SHP77 treated with DMSO at 0.1 percent for 48 hours (cell line): ENCODE results near the gene N4BP3.

Experiments
- DNase-seq: peaks from one replicate; lab custom pipeline; 2025; lab: John Stamatoyannopoulos, UW

Gene N4BP3

GRCh38 chr5:178147406-178147805 lies 34.1 kb downstream of the N4BP3 start:
- DNase-seq = no peak

DNA sequence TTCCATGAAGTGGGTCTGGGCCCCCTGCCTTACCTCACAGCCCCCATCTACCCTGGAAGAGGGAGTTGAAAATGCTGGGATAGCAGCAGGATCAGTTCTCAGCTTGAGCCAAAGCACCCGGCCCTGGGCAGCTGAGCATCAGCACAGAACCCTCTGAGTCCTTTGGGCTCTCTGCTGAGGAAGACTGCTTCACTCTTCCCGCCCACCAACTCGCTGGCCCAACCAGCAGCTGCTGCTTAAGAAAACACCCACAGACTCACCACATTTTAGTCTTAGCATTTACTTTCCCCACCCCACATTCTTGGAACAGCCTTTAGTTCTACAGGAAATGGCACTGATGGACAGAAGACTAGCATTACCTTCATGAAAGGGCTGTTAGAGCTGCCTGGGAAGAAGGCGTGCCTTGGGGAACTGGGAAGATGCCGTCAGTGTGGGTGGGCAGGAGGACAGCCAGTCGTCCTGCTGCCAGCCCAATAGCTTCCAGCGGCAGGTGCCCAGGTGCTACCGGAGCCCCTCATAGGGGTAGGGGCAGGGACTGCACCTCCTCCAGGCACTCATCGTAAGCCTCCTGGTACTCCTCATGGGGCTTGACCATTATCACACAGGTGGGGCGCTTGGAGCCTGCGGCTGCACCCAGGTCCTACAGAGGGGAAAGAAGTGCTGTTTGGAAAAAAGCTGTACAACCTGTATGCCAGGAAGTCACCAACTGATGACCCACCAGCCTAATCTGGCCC lies 36.0 kb downstream of the N4BP3 start:
- DNase-seq = no peak

- DNase-seq = no peak
Observed at GRCh38 chr5:178150977-178151734, 37.8 kb downstream of the N4BP3 start.

GRCh38 chr5:178152491-178153444 lies 39.4 kb downstream of the N4BP3 start:
- DNase-seq = no peak

- peak; percentile 93 for DNase-seq
Observed at GRCh38 chr5:178153530-178154340, 40.4 kb downstream of the N4BP3 start, which contains the start of gene NHP2. Gene NHP2, minus strand, starts transcription at chr5:178153885. Its CDS starts 68 bp downstream, at chr5:178153817.

DNA sequence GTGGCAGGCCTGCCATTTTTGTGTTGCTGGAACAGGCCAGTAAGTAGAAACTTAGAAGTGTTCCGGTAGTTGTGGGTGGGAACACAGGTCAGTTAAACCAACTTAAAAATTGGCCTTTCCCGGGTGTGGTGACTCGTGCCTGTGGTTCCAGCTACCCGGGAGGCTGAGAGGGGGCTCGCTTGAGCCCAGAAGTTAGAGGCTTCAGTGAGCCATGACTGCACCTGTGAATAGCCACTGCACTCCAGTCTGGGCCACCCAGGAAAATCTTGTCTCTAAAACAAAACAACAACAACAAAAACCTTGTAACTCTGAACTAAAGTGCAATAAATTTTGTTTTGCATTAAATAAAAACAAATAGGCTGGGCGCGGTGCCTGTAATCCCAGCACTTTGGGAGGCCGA lies 41.7 kb downstream of the N4BP3 start:
- DNase-seq = no peak

GRCh38 chr5:178160176-178160575 lies 46.8 kb downstream of the N4BP3 start:
- DNase-seq = no peak

GRCh38 chr5:178162481-178162880 lies 49.1 kb downstream of the N4BP3 start:
- DNase-seq = no peak

GRCh38 chr5:178163772-178164735 lies 50.7 kb downstream of the N4BP3 start:
- DNase-seq = peak; percentile 77

DNA sequence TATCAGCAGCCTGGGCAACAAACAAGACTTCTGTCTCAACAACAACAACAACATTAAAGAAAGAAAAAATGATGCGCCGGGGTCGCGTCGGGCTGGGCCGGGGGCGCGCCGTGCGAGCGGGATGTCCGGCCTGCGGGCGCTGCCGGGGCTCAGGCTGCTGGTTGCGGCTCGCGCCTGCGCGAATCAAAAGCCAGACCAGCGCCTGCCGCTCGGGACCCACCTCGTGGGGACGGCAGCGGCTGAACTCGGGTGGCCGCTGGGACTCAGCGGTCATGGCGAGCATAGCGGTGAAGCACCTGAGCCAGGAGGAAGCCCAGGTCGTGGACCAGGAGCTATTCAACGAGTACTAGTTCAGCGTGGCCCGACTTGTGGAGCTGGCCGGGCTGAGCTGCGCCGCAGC lies 52.2 kb downstream of the N4BP3 start:
- no peak for DNase-seq

GRCh38 chr5:178170455-178170854 lies 57.1 kb downstream of the N4BP3 start:
- DNase-seq = no peak

DNA sequence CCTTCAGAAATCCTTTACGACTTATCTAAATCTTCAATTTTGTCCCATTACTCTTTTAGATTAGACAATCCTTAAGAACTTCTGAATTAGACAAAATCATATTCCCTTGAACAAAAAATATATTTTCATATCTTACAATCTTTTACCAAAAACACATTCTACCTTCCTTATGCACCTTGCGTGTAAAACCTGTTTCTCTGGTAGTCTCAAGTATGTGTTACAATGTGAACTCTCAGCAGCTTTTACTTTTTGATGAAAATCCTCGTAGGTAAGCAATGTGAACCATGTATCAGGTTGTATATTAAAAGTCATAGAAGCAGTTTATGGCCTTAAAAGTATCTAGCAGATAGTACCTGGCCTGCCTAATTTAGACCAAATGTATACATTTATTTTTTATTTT lies 61.1 kb downstream of the N4BP3 start:
- DNase-seq = no peak
